Natural killer cell treated with Interleukin-12 subunit alpha and Interleukin-12 subunit beta and Interleukin-15 and Interleukin-18, amount 100 ng/mL, for 72 hours (primary cell): ENCODE data around the gene CLEC3B. TPM values are rescaled to one million over a fixed set of nuclear protein-coding genes. Genes with fewer than 3 reads are reported as not detected.
"Not testable (repeated sequence)": the region's sequence is repeated elsewhere in the genome, so short reads cannot be mapped to it uniquely, and the experiment has no call there.

Experiments
- ATAC-seq, 2 donors: fragments of 150-1000 bp; cut with Tn5 transposase in 1 of 2; sonication (Bioruptor Pico), chemical (Tn5 transposase) in 1 of 2; 2 replicates each; pipeline ENCODE4 v1.10.0; 2021
- DNase-seq: peaks from one replicate; pipeline ENCODE4 v3.0.0; 2022; ENCODE audit warnings: low spot score
- H3K27ac Mint-ChIP-seq, 2 donors: 1 replicate in 1 of 2; 2 replicates in 1 of 2; pipeline ENCODE4 v1.8.0; 2022; ENCODE audit warnings: mixed read lengths in 2 of 2, mild to moderate bottlenecking in 1 of 2, moderate library complexity in 1 of 2
- H3K27me3 Mint-ChIP-seq, 2 donors: 1 replicate in 1 of 2; 2 replicates in 1 of 2; pipeline ENCODE4 v1.8.0; 2022; ENCODE audit warnings: mixed read lengths in 2 of 2
- H3K36me3 Mint-ChIP-seq: one replicate; pipeline ENCODE4 v1.8.0; 2022; ENCODE audit warnings: mixed read lengths
- H3K4me1 Mint-ChIP-seq, 2 donors: 1 replicate in 1 of 2; 2 replicates in 1 of 2; pipeline ENCODE4 v1.8.0; 2022; ENCODE audit warnings: low read depth in 2 of 2, mixed read lengths in 2 of 2, mild to moderate bottlenecking in 1 of 2
- H3K4me3 Mint-ChIP-seq: one replicate; pipeline ENCODE4 v1.8.0; 2022; ENCODE audit warnings: mixed read lengths
- H3K9me3 Mint-ChIP-seq: 2 replicates; pipeline ENCODE4 v1.8.0; 2022; ENCODE audit warnings: mixed read lengths
- total RNA-seq, 2 donors: library from RNA; stranded (reverse); gene quantifications; one replicate each; pipeline ENCODE4 v1.2.3, GENCODE V29; 2022

CLEC3B gene
- total RNA-seq, 2 donors from 2014 or later = not detected

DNA sequence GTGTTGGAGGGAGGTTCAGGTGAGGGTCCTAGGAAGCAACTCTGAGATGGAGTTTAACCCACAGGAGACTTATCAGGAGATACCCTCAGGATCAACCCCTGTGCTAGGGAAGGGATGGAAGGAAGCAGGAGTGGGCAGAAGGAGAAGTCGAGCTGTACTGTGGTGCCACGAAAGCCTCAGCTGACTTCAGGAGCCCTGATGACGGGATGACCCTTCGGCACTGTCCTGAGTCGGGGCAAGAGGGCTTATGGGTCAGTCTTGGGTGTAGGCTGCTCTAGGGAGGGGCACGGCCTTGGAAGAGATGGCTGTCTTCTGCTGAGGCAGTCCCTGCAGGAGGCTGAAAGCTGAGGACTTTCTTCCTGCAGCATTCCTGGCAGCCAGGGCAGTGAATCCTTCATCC is 7.7 kb downstream of the CLEC3B start:
- Mint-ChIP-seq H3K9me3 (no peaks in the 10 kb centered on the region), H3K27me3 (peaks cover 6 to 10% of the 10 kb centered on the region in 2 donors), H3K27ac (peak overlapping the region in 1 of 2 donors; percentile 70), H3K4me3 (peak overlapping the region; percentile 15), H3K36me3 (no peaks in the 10 kb centered on the region), H3K4me1 (peaks cover 31 to 35% of the 10 kb centered on the region in 2 donors)
- DNase-seq (no peak), ATAC-seq (no peak)

DNA sequence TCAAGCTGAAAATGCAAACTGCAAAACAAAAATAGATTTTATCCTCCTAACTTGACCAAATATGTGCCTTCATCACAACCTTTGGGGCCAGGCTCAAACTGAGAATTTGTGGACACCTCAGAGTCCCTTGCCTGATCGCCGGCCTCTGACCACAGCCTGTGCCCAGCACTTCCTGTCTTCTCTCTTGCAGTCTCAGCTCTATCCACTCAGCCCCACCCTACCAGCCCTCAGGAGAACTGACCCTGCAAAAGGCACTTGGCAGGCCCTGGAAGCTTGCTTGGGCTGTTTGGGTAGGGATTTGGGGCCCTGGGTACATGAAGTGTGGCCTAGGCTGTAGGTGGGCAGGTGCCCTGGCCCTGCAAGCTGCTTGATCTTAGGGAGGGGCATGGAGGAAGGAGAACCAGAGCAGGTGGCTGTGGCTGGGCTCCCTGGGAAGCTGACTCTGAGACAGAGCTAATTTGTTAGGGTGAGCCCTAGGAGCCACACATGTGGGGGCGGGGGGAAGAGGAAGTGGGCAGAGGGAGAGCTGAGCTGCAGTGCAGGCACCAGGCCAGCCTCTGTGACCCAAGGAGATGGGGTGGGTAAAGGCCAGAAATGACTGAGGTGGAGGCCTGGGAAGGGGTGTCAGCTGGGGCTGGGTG is 8.6 kb downstream of the CLEC3B start:
- ATAC-seq (peak; percentile 57 to 75), DNase-seq (peak; percentile 65)
- Mint-ChIP-seq H3K36me3 (no peaks in the 10 kb centered on the region), H3K27me3 (peaks cover 6 to 13% of the 10 kb centered on the region in 2 donors), H3K4me1 (peaks cover 31 to 35% of the 10 kb centered on the region in 2 donors), H3K4me3 (peak overlapping the region; percentile 81), H3K9me3 (no peaks in the 10 kb centered on the region), H3K27ac (peak overlapping the region; percentile 33 to 70)

DNA sequence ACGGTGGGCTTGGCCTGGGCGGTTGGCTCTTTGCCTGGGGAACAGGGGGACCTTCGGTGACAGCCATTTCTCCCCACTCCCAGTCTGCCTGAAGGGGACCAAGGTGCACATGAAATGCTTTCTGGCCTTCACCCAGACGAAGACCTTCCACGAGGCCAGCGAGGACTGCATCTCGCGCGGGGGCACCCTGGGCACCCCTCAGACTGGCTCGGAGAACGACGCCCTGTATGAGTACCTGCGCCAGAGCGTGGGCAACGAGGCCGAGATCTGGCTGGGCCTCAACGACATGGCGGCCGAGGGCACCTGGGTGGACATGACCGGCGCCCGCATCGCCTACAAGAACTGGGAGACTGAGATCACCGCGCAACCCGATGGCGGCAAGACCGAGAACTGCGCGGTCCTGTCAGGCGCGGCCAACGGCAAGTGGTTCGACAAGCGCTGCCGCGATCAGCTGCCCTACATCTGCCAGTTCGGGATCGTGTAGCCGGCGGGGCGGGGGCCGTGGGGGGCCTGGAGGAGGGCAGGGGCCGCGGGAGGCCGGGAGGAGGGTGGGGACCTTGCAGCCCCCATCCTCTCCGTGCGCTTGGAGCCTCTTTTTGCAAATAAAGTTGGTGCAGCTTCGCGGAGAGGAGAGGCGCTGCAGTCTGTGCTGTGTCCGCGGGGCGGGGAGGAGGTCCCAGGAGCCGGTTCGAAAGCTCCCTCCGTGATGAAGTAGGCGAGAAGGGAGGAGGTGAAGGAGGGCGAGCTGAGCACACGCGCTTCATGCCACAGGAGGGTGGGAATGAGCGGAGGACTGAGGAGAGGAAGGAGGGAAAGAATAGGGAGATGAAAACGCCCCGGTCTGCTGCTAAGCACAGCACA is 9.6 kb downstream of the CLEC3B start:
- Mint-ChIP-seq H3K27me3 (peaks cover 6 to 13% of the 10 kb centered on the region in 2 donors), H3K36me3 (no peaks in the 10 kb centered on the region), H3K4me1 (peaks cover 35 to 39% of the 10 kb centered on the region in 2 donors), H3K4me3 (peak overlapping the region; percentile 81), H3K9me3 (no peaks in the 10 kb centered on the region), H3K27ac (peak overlapping the region in 1 of 2 donors; percentile 70)
- ATAC-seq (no peak), DNase-seq (peak; percentile 58)

DNA sequence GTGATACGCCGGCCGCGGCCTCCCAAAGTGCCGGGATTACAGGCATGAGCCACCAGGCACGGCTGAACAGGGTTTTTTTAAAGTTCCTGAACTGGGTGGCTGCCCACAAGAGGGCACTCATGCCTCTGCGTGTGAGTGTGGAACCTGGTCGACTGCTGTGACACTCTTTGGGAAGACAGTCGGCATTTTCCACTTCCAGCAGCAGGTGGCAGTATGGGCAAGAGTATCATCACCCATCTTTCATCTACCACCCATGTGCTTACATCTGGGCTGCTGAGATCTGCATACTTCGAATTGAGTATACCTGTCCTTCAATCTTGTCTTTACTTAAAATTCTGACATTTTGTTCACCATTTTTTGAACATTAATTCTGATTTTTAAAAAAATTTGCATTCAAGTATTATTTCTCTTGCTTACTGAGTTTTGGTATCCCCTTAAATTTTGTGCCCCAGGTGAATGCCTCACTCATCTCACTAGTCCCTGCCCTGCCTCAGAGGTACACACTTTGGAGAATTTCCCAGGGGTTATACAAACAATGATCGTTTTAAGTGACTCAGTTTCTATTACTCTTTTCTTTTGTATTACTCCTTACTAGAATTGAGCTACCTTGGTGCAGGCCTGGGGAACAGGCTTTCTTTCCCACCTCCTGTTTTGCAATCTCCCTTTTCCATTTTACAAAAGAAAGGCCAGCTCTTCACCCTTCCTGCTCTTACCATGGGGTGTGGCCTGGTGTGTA is 11.8 kb downstream of the CLEC3B start:
- peak; percentile 87 to 91 for ATAC-seq
- H3K4me3 Mint-ChIP-seq = peak overlapping the region; percentile 32
- no peaks in the 10 kb centered on the region for H3K36me3 Mint-ChIP-seq
- H3K27me3 Mint-ChIP-seq = peaks cover 0 to 13% of the 10 kb centered on the region in 2 donors
- H3K4me1 Mint-ChIP-seq = peaks cover 49 to 52% of the 10 kb centered on the region in 2 donors
- no peaks in the 10 kb centered on the region for H3K9me3 Mint-ChIP-seq
- peak overlapping the region in 1 of 2 donors; percentile 69 for H3K27ac Mint-ChIP-seq
- DNase-seq = peak; percentile 87

DNA sequence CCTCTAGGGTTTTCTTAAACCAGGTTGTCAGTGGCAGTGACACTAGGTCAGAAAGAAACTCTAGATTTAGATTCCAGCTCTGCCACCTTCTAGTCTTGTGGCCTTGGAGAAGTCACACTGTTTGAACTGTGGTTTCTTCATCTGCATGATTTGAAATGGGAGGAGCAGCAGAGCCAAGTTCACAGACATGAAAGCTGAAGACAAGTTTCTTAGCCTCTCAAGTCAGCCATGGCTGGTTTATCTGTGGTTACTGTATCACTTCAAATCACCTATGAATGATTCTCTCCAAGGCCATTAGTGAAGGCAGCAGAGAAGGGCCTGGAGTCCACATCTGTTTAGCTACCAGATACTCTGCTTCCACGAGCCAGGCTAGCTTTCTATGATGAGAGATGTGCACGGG is 15.6 kb downstream of the CLEC3B start:
- peaks cover 8 to 13% of the 10 kb centered on the region in 2 donors for H3K27me3 Mint-ChIP-seq
- H3K9me3 Mint-ChIP-seq = no peaks in the 10 kb centered on the region
- H3K27ac Mint-ChIP-seq = no peak overlapping the region
- peak overlapping the region; percentile 32 for H3K4me3 Mint-ChIP-seq
- H3K4me1 Mint-ChIP-seq = peaks cover 18 to 24% of the 10 kb centered on the region in 2 donors
- ATAC-seq (peak; percentile 58 to 62), DNase-seq (peak; percentile 59)
- no peaks in the 10 kb centered on the region for H3K36me3 Mint-ChIP-seq

DNA sequence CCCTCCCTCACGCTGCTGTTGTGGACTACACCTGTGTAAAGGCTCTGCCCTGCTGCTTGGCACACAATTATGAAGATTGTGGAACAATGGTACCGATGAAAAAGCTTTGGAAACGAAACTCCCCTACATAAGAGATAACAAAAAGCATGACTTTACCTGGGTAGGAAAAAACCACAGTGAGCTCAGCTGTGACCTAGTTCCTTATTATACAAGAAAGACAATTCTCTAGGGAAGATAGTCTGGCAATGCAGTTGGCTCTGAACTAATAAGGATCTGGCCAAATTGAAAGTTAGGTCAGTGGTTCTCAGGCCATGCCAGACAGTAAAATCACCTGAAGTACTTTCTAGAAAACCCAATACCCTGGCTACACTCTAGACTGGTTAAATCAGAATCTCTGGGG is 16.1 kb downstream of the CLEC3B start:
- H3K27me3 Mint-ChIP-seq = peaks cover 12% of the 10 kb centered on the region in 2 donors
- no peak overlapping the region for H3K27ac Mint-ChIP-seq
- ATAC-seq (no peak), DNase-seq (peak; percentile 26)
- no peaks in the 10 kb centered on the region for H3K9me3 Mint-ChIP-seq
- H3K4me3 Mint-ChIP-seq = no peak overlapping the region
- peaks cover 18 to 21% of the 10 kb centered on the region in 2 donors for H3K4me1 Mint-ChIP-seq
- no peaks in the 10 kb centered on the region for H3K36me3 Mint-ChIP-seq

DNA sequence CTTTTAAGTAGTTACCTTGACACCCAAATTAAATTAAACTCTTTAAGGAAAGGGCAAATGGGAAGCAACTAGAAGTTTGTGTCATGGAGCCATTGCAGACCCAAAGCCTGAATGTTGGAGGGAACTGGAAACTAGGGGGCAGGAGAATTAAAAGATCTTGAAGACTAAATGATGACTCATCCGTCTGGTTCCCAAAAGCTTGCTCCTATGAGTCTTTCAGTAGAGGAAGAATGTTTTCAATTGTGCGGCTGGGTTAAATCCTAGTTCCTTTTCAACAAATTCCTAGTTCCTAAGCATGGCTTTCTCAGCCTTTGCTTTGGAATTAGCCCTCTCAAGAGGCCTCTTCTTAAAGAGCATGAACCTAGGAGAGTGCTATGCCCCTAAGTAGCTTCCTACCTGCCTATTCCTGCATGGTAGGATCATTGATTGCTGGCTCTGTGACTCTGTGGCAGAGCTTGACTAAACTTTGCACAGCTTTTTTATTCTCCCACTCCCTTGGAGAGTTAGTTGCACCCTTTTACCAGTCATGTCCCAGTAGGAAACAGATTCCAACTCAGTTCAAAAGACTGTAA is 17.7 kb downstream of the CLEC3B start:
- Mint-ChIP-seq H3K36me3 (no peaks in the 10 kb centered on the region), H3K9me3 (no peaks in the 10 kb centered on the region), H3K4me3 (no peak overlapping the region), H3K4me1 (peaks cover 17 to 18% of the 10 kb centered on the region in 2 donors), H3K27me3 (peaks cover 19 to 25% of the 10 kb centered on the region in 2 donors), H3K27ac (no peak overlapping the region)
- no peak for ATAC-seq
- peak; percentile 16 for DNase-seq

DNA sequence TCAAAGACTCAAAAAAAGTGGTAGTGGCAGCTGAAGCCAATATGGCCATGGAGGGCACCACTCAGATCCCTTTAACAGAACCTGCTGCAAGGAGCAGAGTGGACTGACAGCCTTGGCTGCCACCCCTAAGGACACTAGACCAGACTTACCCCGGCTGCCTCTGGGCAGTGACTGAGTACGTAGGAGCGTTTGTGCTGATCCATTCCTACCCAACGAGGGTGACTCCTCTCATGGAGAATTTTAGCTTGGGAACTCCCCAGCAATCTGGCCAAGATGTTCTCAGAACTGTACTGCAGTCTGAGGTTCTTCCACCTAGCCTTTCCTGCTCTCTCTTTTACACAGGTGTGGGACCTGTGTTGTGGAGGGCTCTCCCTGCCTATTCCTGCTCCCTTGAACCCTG is 22.1 kb downstream of the CLEC3B start:
- Mint-ChIP-seq H3K9me3 (no peaks in the 10 kb centered on the region), H3K36me3 (no peaks in the 10 kb centered on the region), H3K27me3 (peaks cover 34 to 42% of the 10 kb centered on the region in 2 donors), H3K4me3 (no peak overlapping the region), H3K4me1 (no peaks in the 10 kb centered on the region), H3K27ac (no peak overlapping the region)
- DNase-seq (peak; percentile 41), ATAC-seq (no peak)

DNA sequence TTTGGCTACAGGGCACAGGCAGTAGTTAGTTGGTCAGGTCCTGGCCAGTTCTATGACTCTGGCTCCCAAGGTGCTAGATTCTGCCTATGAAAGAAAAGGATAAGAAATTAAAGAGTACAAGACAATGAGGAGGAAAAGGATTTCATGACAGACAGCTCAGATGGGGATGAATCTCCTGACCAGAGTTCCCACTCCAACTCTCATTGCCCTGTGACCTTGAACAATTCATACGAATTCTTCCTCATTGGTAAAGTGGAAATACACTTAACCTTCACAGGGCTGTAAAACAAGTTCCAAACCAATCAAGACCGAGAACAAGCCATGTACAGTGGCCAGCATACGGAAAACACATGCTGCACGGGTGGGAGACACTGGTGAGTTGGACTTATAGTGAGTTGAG is 23.7 kb downstream of the CLEC3B start:
- no peaks in the 10 kb centered on the region for H3K9me3 Mint-ChIP-seq
- ATAC-seq = no peak
- H3K4me1 Mint-ChIP-seq = no peaks in the 10 kb centered on the region
- no peak overlapping the region for H3K27ac Mint-ChIP-seq
- peaks cover 34 to 41% of the 10 kb centered on the region in 2 donors for H3K27me3 Mint-ChIP-seq
- no peaks in the 10 kb centered on the region for H3K36me3 Mint-ChIP-seq
- no peak overlapping the region for H3K4me3 Mint-ChIP-seq
- DNase-seq = peak; percentile 38

DNA sequence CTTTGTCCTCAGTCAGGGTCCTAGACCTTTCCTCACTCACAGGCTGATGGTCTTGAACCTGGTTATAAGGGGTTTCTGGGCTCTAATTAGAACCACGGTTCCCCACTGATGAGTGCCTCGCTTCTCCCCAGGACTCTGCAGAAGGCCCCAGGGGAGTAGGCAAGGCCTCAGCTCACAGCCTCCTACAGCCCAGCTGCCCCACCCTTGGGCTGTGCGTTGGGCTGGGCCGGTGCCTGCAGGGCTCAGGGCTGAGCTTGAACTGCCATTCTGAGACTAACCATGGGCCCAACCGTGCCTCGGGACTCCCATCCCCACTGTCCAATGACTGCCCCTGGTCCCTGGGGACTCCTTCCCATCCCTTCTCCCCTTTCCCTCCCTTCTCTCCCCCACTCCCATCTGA is 25.6 kb downstream of the CLEC3B start:
- H3K4me1 Mint-ChIP-seq = no peaks in the 10 kb centered on the region

DNA sequence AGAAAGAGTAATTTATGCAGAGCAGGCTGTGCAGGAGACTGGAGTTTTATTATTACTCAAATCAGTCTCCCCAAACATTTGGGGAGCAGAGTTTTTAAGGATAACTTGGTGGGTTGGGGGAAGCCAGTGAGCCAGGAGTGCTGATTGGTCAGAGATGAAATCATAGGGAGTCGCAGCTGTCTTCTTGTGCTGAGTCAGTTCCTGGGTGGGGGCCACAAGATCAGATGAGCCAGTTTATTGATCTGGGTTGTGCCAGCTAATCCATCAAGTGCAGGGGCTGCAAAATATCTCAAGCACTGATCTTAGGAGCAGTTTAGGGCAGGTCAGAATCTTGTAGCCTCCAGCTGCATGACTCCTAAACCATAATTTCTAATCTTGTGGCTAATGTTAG is 27.7 kb downstream of the CLEC3B start:
- not testable (repeated sequence) for H3K36me3 Mint-ChIP-seq, H3K4me3 Mint-ChIP-seq, H3K9me3 Mint-ChIP-seq, DNase-seq, ATAC-seq, H3K27ac Mint-ChIP-seq, H3K4me1 Mint-ChIP-seq
- H3K27me3 Mint-ChIP-seq = peaks cover 20 to 25% of the 10 kb centered on the region in 2 donors

More for the DNA sequence above, 25.6 kb downstream of the CLEC3B start:
- Mint-ChIP-seq H3K27me3 (peaks cover 28 to 36% of the 10 kb centered on the region in 2 donors), H3K36me3 (no peaks in the 10 kb centered on the region), H3K9me3 (no peaks in the 10 kb centered on the region), H3K27ac (no peak overlapping the region), H3K4me3 (no peak overlapping the region)
- ATAC-seq (no peak), DNase-seq (peak; percentile 40)

DNA sequence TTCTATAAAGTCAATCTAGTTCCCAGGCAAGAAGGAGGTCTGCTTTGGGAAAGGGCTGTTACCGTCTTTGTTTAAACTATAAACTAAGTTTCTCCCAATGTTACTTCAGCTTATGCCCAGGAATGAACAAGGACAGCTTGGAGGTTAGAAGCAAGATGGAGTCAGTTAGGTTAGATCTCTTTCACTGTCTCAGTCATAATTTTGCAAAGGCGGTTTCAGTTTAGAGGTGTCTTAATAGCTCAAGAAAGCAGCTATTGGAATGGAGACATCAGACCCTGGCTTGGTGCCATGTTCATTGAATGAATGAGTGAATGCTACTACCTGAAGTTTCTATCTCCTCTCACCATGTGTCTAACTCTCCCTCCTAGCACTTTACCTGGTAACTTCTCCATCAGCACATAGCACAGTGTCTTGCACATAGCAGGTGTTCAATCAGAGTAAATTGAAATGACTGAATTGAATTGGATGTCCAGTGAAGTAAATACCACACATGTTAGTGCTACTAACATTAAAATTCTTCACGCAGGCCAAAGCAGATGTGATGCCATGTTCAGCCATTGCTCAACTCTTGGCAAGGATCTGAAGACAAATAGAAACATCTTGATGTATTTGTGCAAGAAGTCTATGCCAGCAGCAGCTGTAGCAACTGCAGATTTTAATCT is 28.2 kb downstream of the CLEC3B start:
- Mint-ChIP-seq H3K27ac (no peak overlapping the region), H3K4me1 (no peaks in the 10 kb centered on the region), H3K4me3 (no peak overlapping the region), H3K36me3 (no peaks in the 10 kb centered on the region), H3K9me3 (no peaks in the 10 kb centered on the region), H3K27me3 (peaks cover 17 to 19% of the 10 kb centered on the region in 2 donors)
- ATAC-seq (no peak), DNase-seq (no peak)

DNA sequence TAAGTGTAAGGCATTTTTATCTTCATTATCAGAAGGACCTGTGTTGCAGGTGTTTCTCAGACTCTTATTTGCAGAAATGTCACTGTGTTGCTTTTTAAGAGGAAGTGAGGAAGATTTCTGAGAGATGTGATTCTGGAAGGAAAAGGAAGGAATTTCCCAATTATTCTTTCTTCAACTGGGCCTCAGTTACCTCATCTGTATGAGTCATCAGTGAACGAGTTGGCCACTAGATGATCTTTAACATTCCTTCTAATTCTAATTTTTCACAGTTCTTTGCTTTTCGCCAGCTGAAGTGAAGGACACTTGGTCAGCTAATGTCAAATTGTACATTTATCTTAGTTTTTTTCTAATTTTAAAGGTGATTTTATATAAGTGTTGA is 28.9 kb downstream of the CLEC3B start:
- H3K27ac Mint-ChIP-seq = no peak overlapping the region
- H3K4me1 Mint-ChIP-seq = no peaks in the 10 kb centered on the region
- no peaks in the 10 kb centered on the region for H3K36me3 Mint-ChIP-seq
- no peak overlapping the region for H3K4me3 Mint-ChIP-seq
- DNase-seq (no peak), ATAC-seq (no peak)
- H3K27me3 Mint-ChIP-seq = peaks cover 10 to 12% of the 10 kb centered on the region in 2 donors
- H3K9me3 Mint-ChIP-seq = no peaks in the 10 kb centered on the region
